Ovary (tissue), 3 donors: ENCODE results near the gene TNFRSF9.

Experiments
- POLR2A ChIP-seq: fragments of 450-650 bp; IDR thresholded peaks from one replicate; pipeline ENCODE4 v1.6.1; 2017; ENCODE audit warnings: antibody characterized with exemption, mild to moderate bottlenecking, moderate library complexity
- TF ChIP-seq, protein P1 (sequence below), 3 donors: fragments of 450-650 bp in 2 of 3; fragments of 200-600 bp in 1 of 3; IDR thresholded peaks; one replicate each; pipeline versions ENCODE4 v1.5.1 to v1.8.0; 2016 to 2022; ENCODE audit warnings: antibody characterized with exemption in 3 of 3, mild to moderate bottlenecking in 1 of 3
- donor health status: DM: no; HTN: no; CAD: no.

DNA sequence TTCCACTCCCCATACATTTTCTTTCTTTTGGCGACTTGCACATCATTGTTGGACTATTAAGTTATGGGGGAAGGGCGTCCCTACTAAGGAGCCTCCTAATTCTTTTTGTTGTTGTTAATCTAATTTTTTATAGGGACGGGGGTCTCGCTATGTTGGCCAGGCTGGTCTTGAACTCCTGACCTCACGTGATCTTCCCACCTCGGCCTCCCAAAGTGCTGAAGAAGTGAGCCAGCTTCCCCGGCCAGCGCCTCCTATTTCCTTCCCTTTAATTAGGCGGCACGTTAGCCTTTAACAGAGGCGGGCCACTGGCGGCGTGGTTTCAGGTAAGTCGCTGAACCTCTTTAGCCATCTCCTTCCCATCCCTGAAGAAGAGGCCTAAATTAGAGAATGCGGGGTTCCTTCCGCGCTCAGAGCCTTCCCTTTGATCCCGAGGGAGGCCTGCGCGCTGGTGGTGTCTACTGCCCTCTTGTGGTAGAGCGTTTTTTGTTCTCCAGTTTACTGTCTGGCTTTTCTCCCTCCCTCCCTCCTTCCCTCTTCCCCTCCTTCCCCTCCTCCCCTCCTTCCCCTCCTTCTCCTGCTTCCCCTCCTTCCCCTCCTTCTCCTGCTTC lies 38.1 kb downstream of the TNFRSF9 start:
- TF ChIP-seq POLR2A = no peak
- TF ChIP-seq, protein P1, sequence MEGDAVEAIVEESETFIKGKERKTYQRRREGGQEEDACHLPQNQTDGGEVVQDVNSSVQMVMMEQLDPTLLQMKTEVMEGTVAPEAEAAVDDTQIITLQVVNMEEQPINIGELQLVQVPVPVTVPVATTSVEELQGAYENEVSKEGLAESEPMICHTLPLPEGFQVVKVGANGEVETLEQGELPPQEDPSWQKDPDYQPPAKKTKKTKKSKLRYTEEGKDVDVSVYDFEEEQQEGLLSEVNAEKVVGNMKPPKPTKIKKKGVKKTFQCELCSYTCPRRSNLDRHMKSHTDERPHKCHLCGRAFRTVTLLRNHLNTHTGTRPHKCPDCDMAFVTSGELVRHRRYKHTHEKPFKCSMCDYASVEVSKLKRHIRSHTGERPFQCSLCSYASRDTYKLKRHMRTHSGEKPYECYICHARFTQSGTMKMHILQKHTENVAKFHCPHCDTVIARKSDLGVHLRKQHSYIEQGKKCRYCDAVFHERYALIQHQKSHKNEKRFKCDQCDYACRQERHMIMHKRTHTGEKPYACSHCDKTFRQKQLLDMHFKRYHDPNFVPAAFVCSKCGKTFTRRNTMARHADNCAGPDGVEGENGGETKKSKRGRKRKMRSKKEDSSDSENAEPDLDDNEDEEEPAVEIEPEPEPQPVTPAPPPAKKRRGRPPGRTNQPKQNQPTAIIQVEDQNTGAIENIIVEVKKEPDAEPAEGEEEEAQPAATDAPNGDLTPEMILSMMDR (IDR thresholded peaks at IDR 0.05) = peak in 1 of 3 donors; percentile 35
